HepG2 (cell line): ENCODE measurements around the gene DNAH9. TPM values are rescaled to one million over a fixed set of nuclear protein-coding genes. Genes with fewer than 3 reads are reported as not detected.

Experiments
- ATAC-seq: fragments of 200-7000 bp; cut with Tn5 transposase; 3 replicates; pipeline ENCODE4 v1.9.1; 2020; ENCODE audit warnings: mild to moderate bottlenecking, moderate library complexity
- BruUV-seq: library from RNA; stranded (reverse); fragments of 400-500 nt; replicated peaks from 2 replicates; lab custom pipeline; 2021; lab: Mats Ljungman, UMichigan
- CTCF ChIA-PET: fragments of 300-600 bp; formaldehyde crosslinking; extraction: SDS; loops from one replicate; lab custom pipeline; 2021; ENCODE audit warnings: low total read pairs, inconsistent platforms, low intra/inter-chr PET ratio; lab: Yijun Ruan, JAX
- POLR2A ChIA-PET: fragments of 350-600 bp; sonication (Branson Sonifier 250); formaldehyde crosslinking; loops from one replicate; lab custom pipeline; 2020; ENCODE audit warnings: antibody characterized with exemption, inconsistent platforms; lab: Yijun Ruan, JAX
- DNase-seq: peaks from one replicate; pipeline ENCODE4 v3.0.0-alpha.2; 2015; ENCODE audit warnings: low spot score
- FAIRE-seq: peaks from 3 replicates; lab custom pipeline; 2011; peaks lifted over from hg19 to GRCh38; lab: Jason Lieb, UNC
- H2AFZ ChIP-seq: one replicate; pipeline ENCODE4 v1.6.1; 2011; ENCODE audit warnings: low read length, inconsistent platforms
- H3K27ac ChIP-seq: fragments of 300-600 bp; 3 replicates; pipeline ENCODE4 v1.8.0; 2011; ENCODE audit warnings: mixed run types, mild to moderate bottlenecking, mixed read lengths, low read length, inconsistent platforms; ENCODE audit not compliant: insufficient read depth; ENCODE audit errors: extremely low read length
- H3K27me3 ChIP-seq, 2 experiments: fragments of 200-600 bp in 1 of 2; 2 replicates in 1 of 2; 3 replicates in 1 of 2; pipeline versions ENCODE4 v1.6.0 to v1.8.0; 2011; ENCODE audit warnings: low read length in 2 of 2, mild to moderate bottlenecking in 2 of 2, moderate library complexity in 2 of 2, inconsistent platforms in 1 of 2; ENCODE audit not compliant: insufficient read depth in 2 of 2, control insufficient read depth in 1 of 2
- H3K36me3 ChIP-seq, 2 experiments: fragments of 200-600 bp in 1 of 2; replicated peaks in 1 of 2; 2 replicates in 1 of 2; 3 replicates in 1 of 2; pipeline versions ENCODE4 v1.5.1 to v1.8.0; 2011; ENCODE audit warnings: low read length in 2 of 2, inconsistent platforms in 1 of 2; ENCODE audit not compliant: insufficient read depth in 2 of 2, control insufficient read depth in 1 of 2
- H3K4me1 ChIP-seq: 2 replicates; pipeline ENCODE4 v1.5.1; 2012; ENCODE audit warnings: low read length, inconsistent platforms; ENCODE audit not compliant: insufficient read depth
- H3K4me2 ChIP-seq: 2 replicates; pipeline ENCODE4 v1.6.0; 2011; ENCODE audit warnings: low read depth, low read length, inconsistent platforms
- H3K4me3 ChIP-seq, 3 experiments: fragments of 200-600 bp in 1 of 3; sonication (generic), shearing (Covaris generic) in 1 of 3; replicated peaks in 1 of 3; 2 replicates each; pipeline ENCODE4 v1.5.1; 2011 to 2016; ENCODE audit warnings: low read length in 3 of 3, inconsistent platforms in 2 of 3, low read depth in 2 of 3, mild to moderate bottlenecking in 2 of 3, control low read depth in 1 of 3, mixed read lengths in 1 of 3; ENCODE audit not compliant: insufficient read depth in 1 of 3
- H3K79me2 ChIP-seq: one replicate; pipeline ENCODE4 v1.6.1; 2011; ENCODE audit warnings: low read length, inconsistent platforms; ENCODE audit not compliant: insufficient read depth
- H3K9ac ChIP-seq: 2 replicates; pipeline ENCODE4 v1.6.0; 2011; ENCODE audit warnings: mild to moderate bottlenecking, low read depth, low read length, inconsistent platforms; ENCODE audit not compliant: insufficient read depth
- H3K9me3 ChIP-seq: 2 replicates; pipeline ENCODE4 v1.5.1; 2012; ENCODE audit warnings: mild to moderate bottlenecking, low read length
- H4K20me1 ChIP-seq: 2 replicates; pipeline ENCODE4 v1.6.0; 2011; ENCODE audit warnings: inconsistent platforms, mild to moderate bottlenecking, low read length, moderate library complexity; ENCODE audit not compliant: insufficient read depth
- FOSL2 ChIP-seq: sonication (generic); formaldehyde crosslinking; IDR thresholded peaks from 2 replicates; pipeline ENCODE4 v1.4.0; 2020; ENCODE audit warnings: missing genetic modification reagents
- MED8 ChIP-seq: sonication (generic); formaldehyde crosslinking; IDR thresholded peaks from 2 replicates; pipeline ENCODE4 v1.8.1; 2023; ENCODE audit warnings: mild to moderate bottlenecking, missing genetic modification reagents; ENCODE audit not compliant: insufficient replicate concordance
- ONECUT2 ChIP-seq: sonication (generic); formaldehyde crosslinking; IDR thresholded peaks from 2 replicates; pipeline ENCODE4 v1.4.0; 2020; ENCODE audit warnings: missing genetic modification reagents
- RFX3 ChIP-seq: IDR thresholded peaks from 2 replicates; pipeline ENCODE4 v1.6.1; 2016; ENCODE audit warnings: missing biosample characterization, missing genetic modification reagents
- SATB2 ChIP-seq: sonication (generic); formaldehyde crosslinking; IDR thresholded peaks from 2 replicates; pipeline ENCODE4 v1.5.0; 2020; ENCODE audit warnings: missing genetic modification reagents
- SNAPC2 ChIP-seq: sonication (generic); formaldehyde crosslinking; IDR thresholded peaks from 2 replicates; pipeline ENCODE4 v1.8.1; 2022; ENCODE audit warnings: mild to moderate bottlenecking, missing genetic modification reagents
- SOX6 ChIP-seq, 2 experiments: fragments of 450-650 bp in 1 of 2; sonication (generic) in 1 of 2; formaldehyde crosslinking in 1 of 2; IDR thresholded peaks; 2 replicates each; pipeline versions ENCODE4 v1.4.0 to v1.6.1; 2017 to 2020; ENCODE audit warnings: antibody characterized with exemption in 1 of 2, mild to moderate bottlenecking in 1 of 2, missing genetic modification reagents in 1 of 2
- WIZ ChIP-seq: sonication (generic); formaldehyde crosslinking; IDR thresholded peaks from 2 replicates; pipeline ENCODE4 v1.5.1; 2020; ENCODE audit warnings: mild to moderate bottlenecking, missing genetic modification reagents
- ZFP36L1 ChIP-seq: sonication (generic); formaldehyde crosslinking; IDR thresholded peaks from 2 replicates; pipeline ENCODE4 v1.8.0; 2022; ENCODE audit warnings: mild to moderate bottlenecking, missing genetic modification reagents, moderate library complexity
- ZFYVE20 ChIP-seq: sonication (generic); formaldehyde crosslinking; IDR thresholded peaks from 2 replicates; pipeline ENCODE4 v1.8.0; 2023; ENCODE audit warnings: low read depth, mild to moderate bottlenecking, moderate library complexity, missing genetic modification reagents, borderline replicate concordance
- ZNF501 ChIP-seq: sonication (generic); formaldehyde crosslinking; IDR thresholded peaks from 2 replicates; pipeline ENCODE4 v1.5.1; 2020; ENCODE audit warnings: mild to moderate bottlenecking, moderate library complexity, missing genetic modification reagents
- WGBS: methylation state at CpG from one replicate; pipeline ENCODE4 v1.1.6; 2017; ENCODE audit warnings: low lambda C conversion rate; 5-methylcytosine and 5-hydroxymethylcytosine counted together
- in situ Hi-C: cut with HindIII; loops from 2 replicates; pipeline ENCODE4 v1.10.0; 2017; ENCODE audit warnings: low pct_unique_long_range_greater_than_20kb; ENCODE audit not compliant: extremely low pct_ligation_motif_present
- intact Hi-C: fragments of 100-400 bp; cut with micrococcal nuclease; formaldehyde crosslinking; loops from one replicate; pipeline ENCODE4 v1.10.0; 2022; ENCODE audit not compliant: unreplicated experiment
- polyA plus RNA-seq, 8 experiments: library from polyadenylated mRNA; depleted of rRNA in 3 of 8; stranded (reverse) in 7 of 8; unstranded in 1 of 8; fragments of >200 nt; fragmentation: Illumina TruSeq in 4 of 8; extraction: Trizol in 4 of 8; gene quantifications; 2 replicates each; pipeline versions ENCODE4 v1.2.1 to v1.2.3, GENCODE V29; 2011 to 2016; ENCODE audit warnings: low read depth in 4 of 8, missing spikeins in 1 of 8, mixed read lengths in 1 of 8; ENCODE audit not compliant: insufficient read depth in 1 of 8
- total RNA-seq, 5 experiments: library from RNA; depleted of rRNA; stranded (reverse); fragments of >200 nt; fragmentation: Illumina TruSeq; extraction: Trizol; gene quantifications; 2 replicates each; pipeline ENCODE4 v1.2.3, GENCODE V29; 2016; ENCODE audit warnings: low read depth in 1 of 5
- TF ChIP-seq, protein P1 (sequence below): sonication (generic); formaldehyde crosslinking; IDR thresholded peaks from 2 replicates; pipeline ENCODE4 v1.4.0; 2020; ENCODE audit warnings: missing genetic modification reagents
- TF ChIP-seq, protein P2 (sequence below): sonication (generic); formaldehyde crosslinking; IDR thresholded peaks from 2 replicates; pipeline ENCODE4 v1.5.0; 2020; ENCODE audit warnings: mild to moderate bottlenecking, missing genetic modification reagents, borderline replicate concordance
- TF ChIP-seq, protein P3 (sequence below): sonication (generic); formaldehyde crosslinking; IDR thresholded peaks from 2 replicates; pipeline ENCODE4 v1.9.0; 2021; ENCODE audit warnings: missing genetic modification reagents, mild to moderate bottlenecking, borderline replicate concordance

DNAH9 gene
- total and polyA plus RNA-seq, 2 of the 13 experiments (the other 11 are each of a cell fraction or from before 2014, with no cell fraction given) = not detected

DNA sequence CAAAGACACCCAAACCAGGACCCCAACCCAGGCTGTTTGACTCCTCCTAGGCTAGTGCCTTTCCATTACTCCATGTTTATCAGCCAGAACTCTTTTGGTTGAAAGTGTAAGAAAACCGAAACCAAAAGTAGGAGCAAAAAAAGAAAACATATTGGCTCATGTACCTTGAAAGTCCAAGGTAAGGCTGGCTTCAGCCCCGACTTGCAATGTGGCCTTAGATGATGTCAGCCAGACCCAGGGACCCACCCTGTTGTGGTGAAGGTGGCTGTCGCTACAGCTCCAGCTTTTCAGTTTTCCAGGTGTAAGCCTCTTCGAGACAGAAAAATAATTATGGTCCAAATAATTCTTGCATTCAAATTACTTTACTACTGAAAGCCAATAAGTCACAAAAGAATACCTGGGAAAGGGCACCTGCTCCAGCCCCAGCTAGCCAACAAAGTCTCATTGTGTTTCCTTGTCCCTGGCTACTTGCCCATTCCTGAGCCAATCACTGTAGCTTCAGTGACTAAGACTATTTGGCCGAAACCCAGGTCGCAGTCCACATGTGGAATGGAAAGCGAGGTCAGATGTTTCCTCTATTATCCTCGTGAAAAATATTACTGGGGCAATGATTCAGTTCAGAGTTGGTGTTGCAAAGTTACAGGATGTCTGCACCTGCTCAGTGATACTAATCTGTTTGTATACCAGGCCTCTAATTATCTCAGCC lies 20.7 kb downstream of the DNAH9 start:
- POLR2A ChIA-PET = no interaction called here

DNA sequence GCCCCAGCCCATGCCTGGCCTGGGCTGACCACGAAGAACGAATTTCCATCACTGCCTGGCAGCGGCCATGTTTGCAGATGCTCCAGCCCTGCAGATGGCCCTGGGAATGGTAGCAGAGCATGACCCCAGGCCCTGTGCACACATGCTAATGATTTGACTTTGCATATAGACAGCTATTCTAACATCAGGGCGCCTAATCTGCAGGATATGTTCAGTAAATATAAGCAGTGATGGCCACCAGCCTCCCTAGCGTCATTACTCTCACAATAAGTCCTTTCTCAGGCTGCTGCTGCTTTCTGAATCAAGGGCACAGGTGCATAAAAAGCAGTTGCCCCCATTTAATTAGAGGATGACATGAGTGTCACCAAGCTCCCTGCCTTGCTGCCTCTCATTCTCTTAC lies 24.2 kb downstream of the DNAH9 start:
- POLR2A ChIA-PET = no interaction called here
- in situ Hi-C loops = no loop called here
- TF ChIP-seq MED8 (no peak), ZFP36L1 (CRISPR knock-in tag) (no peak), SATB2 (CRISPR knock-in tag) (no peak), ZNF501 (CRISPR knock-in tag) (no peak), RFX3 (CRISPR knock-in tag) (no peak), ONECUT2 (CRISPR knock-in tag) (no peak), SNAPC2 (CRISPR knock-in tag) (no peak), WIZ (CRISPR knock-in tag) (no peak)
- TF ChIP-seq, protein P1, sequence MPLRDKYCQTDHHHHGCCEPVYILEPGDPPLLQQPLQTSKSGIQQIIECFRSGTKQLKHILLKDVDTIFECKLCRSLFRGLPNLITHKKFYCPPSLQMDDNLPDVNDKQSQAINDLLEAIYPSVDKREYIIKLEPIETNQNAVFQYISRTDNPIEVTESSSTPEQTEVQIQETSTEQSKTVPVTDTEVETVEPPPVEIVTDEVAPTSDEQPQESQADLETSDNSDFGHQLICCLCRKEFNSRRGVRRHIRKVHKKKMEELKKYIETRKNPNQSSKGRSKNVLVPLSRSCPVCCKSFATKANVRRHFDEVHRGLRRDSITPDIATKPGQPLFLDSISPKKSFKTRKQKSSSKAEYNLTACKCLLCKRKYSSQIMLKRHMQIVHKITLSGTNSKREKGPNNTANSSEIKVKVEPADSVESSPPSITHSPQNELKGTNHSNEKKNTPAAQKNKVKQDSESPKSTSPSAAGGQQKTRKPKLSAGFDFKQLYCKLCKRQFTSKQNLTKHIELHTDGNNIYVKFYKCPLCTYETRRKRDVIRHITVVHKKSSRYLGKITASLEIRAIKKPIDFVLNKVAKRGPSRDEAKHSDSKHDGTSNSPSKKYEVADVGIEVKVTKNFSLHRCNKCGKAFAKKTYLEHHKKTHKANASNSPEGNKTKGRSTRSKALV (CRISPR knock-in tag) = no peak
- TF ChIP-seq, protein P2, sequence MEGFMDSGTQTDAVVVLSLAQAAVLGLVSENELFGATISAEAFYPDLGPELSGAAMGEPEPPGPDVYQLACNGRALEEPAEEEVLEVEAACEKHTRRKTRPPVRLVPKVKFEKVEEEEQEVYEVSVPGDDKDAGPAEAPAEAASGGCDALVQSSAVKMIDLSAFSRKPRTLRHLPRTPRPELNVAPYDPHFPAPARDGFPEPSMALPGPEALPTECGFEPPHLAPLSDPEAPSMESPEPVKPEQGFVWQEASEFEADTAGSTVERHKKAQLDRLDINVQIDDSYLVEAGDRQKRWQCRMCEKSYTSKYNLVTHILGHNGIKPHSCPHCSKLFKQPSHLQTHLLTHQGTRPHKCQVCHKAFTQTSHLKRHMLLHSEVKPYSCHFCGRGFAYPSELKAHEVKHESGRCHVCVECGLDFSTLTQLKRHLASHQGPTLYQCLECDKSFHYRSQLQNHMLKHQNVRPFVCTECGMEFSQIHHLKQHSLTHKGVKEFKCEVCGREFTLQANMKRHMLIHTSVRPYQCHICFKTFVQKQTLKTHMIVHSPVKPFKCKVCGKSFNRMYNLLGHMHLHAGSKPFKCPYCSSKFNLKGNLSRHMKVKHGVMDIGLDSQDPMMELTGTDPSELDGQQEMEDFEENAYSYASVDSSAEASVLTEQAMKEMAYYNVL (CRISPR knock-in tag) = no peak

More for the DNA sequence above, 20.7 kb downstream of the DNAH9 start:
- no peak overlapping the region for H2AFZ ChIP-seq
- in situ Hi-C loops = no loop called here
- peaks cover 0 to 5% of the 10 kb centered on the region in 2 experiments; a peak in 1 of 5 replicates for H3K27me3 ChIP-seq
- no peaks in the 10 kb centered on the region for H4K20me1 ChIP-seq
- H3K4me3 ChIP-seq = no peak overlapping the region
- DNase-seq (peak; percentile 58), ATAC-seq (no peak), FAIRE-seq (no peak)
- no TSS peak for BruUV-seq
- intact Hi-C loops = no loop called here
- H3K79me2 ChIP-seq = no peaks in the 10 kb centered on the region
- TF ChIP-seq, protein P3, sequence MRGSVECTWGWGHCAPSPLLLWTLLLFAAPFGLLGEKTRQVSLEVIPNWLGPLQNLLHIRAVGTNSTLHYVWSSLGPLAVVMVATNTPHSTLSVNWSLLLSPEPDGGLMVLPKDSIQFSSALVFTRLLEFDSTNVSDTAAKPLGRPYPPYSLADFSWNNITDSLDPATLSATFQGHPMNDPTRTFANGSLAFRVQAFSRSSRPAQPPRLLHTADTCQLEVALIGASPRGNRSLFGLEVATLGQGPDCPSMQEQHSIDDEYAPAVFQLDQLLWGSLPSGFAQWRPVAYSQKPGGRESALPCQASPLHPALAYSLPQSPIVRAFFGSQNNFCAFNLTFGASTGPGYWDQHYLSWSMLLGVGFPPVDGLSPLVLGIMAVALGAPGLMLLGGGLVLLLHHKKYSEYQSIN (CRISPR knock-in tag) = no peak
- TF ChIP-seq SOX6 (IDR thresholded peaks at IDR 0.05) (no peak), SOX6 (CRISPR knock-in tag; IDR thresholded peaks at IDR 0.05) (no peak), FOSL2 (CRISPR knock-in tag) (peak; percentile 69), ZFYVE20 (no peak)
- no peak overlapping the region for H3K4me2 ChIP-seq
- no peak overlapping the region for H3K27ac ChIP-seq
- no peaks in the 10 kb centered on the region for H3K36me3 ChIP-seq
- WGBS = 15% methylated on average over 8 of the region's 8 CpGs
- CTCF ChIA-PET = no interaction called here
- H3K9ac ChIP-seq = no peak overlapping the region
- H3K4me1 ChIP-seq = peaks cover 6% of the 10 kb centered on the region; the same call in 1 of the 2 replicates
- H3K9me3 ChIP-seq = no peaks in the 10 kb centered on the region

More for the DNA sequence above, 24.2 kb downstream of the DNAH9 start:
- no peak for FAIRE-seq
- WGBS = 9% methylated on average over 5 of the region's 5 CpGs
- CTCF ChIA-PET = no interaction called here
- no peak overlapping the region for H3K9ac ChIP-seq
- H4K20me1 ChIP-seq = no peaks in the 10 kb centered on the region
- H2AFZ ChIP-seq = no peak overlapping the region
- H3K4me2 ChIP-seq = no peak overlapping the region
- no peaks in the 10 kb centered on the region for H3K36me3 ChIP-seq
- BruUV-seq = no TSS peak
- no peak for DNase-seq
- intact Hi-C loops = no loop called here
- no peaks in the 10 kb centered on the region for H3K79me2 ChIP-seq
- no peak overlapping the region for H3K27ac ChIP-seq
- peaks cover 6% of the 10 kb centered on the region; the same call in 1 of the 2 replicates for H3K4me1 ChIP-seq
- no peaks in the 10 kb centered on the region for H3K9me3 ChIP-seq
- ATAC-seq = no peak
- no peak overlapping the region for H3K4me3 ChIP-seq
- H3K27me3 ChIP-seq = peaks cover 0 to 13% of the 10 kb centered on the region in 2 experiments; a peak in 2 of 5 replicates
